ENCODE results near the gene MXRA7.

GRCh38 chr17:76671912-76672262 is 38.9 kb downstream of the MXRA7 start:
- TF ChIP-seq CTCF (IDR thresholded peaks at IDR 0.05) (peak in 2 of 5 experiments; percentile 32 to 57), POLR2AphosphoS5 (IDR thresholded peaks at IDR 0.05) (peak; percentile 66 to 83 (median 82)), EP300 (IDR thresholded peaks at IDR 0.05; ENCODE audit: low read depth) (no peak)

All from transverse colon (tissue), 4 donors.